ENCODE results near the gene TTC28.
"Not testable (repeated sequence)": the region's sequence is repeated elsewhere in the genome, so short reads cannot be mapped to it uniquely, and the experiment has no call there.

The TTC28 gene

GRCh38 chr22:28553108-28553866 is 126.4 kb downstream of the TTC28 start:
- DNase-seq = not testable (repeated sequence)

- no peak for DNase-seq
These were observed 131.2 kb downstream of the TTC28 start for GRCh38 chr22:28548406-28548805.

GRCh38 chr22:28547132-28547842 is 132.4 kb downstream of the TTC28 start:
- no peak for DNase-seq

- DNase-seq = no peak
These were observed 135.2 kb downstream of the TTC28 start for GRCh38 chr22:28544431-28544868.

GRCh38 chr22:28542980-28543621 is 136.5 kb downstream of the TTC28 start:
- no peak for DNase-seq

GRCh38 chr22:28541137-28541536 is 138.5 kb downstream of the TTC28 start:
- DNase-seq = no peak

- no peak for DNase-seq
These were observed 140.7 kb downstream of the TTC28 start for GRCh38 chr22:28538922-28539321.

- DNase-seq = not testable (repeated sequence)
These were observed 149.1 kb downstream of the TTC28 start for GRCh38 chr22:28530565-28530964.

GRCh38 chr22:28529144-28529543 is 150.5 kb downstream of the TTC28 start:
- not testable (repeated sequence) for DNase-seq

GRCh38 chr22:28521451-28521850 is 158.2 kb downstream of the TTC28 start:
- DNase-seq = no peak

GRCh38 chr22:28514321-28514821 is 165.3 kb downstream of the TTC28 start:
- no peak for DNase-seq

GRCh38 chr22:28512387-28512786 is 167.3 kb downstream of the TTC28 start:
- not testable (repeated sequence) for DNase-seq

- no peak for DNase-seq
These were observed 171.7 kb downstream of the TTC28 start for GRCh38 chr22:28507896-28508295.

GRCh38 chr22:28506150-28506535 is 173.5 kb downstream of the TTC28 start:
- DNase-seq = no peak

GRCh38 chr22:28505416-28506149 is 174.1 kb downstream of the TTC28 start:
- DNase-seq = no peak

GRCh38 chr22:28500006-28500405 is 179.6 kb downstream of the TTC28 start:
- no peak for DNase-seq

GRCh38 chr22:28498044-28498443 is 181.6 kb downstream of the TTC28 start:
- no peak for DNase-seq

- DNase-seq = no peak
These were observed 182.5 kb downstream of the TTC28 start for GRCh38 chr22:28497188-28497587.

- DNase-seq = not testable (repeated sequence)
These were observed 188.4 kb downstream of the TTC28 start for GRCh38 chr22:28491289-28491688.

- DNase-seq = no peak
These were observed 190.8 kb downstream of the TTC28 start for GRCh38 chr22:28488825-28489224.

GRCh38 chr22:28484662-28485061 is 195.0 kb downstream of the TTC28 start:
- DNase-seq = no peak

GRCh38 chr22:28481725-28482124 is 197.9 kb downstream of the TTC28 start:
- DNase-seq = no peak
